ENCODE data around the gene CACNB2. TPM values are rescaled to one million over a fixed set of nuclear protein-coding genes. Genes with fewer than 3 reads are reported as not detected.

Gene CACNB2
- total RNA-seq, 2 donors from 2014 or later: 5.5 to 17.4 TPM

GRCh38 chr10:18419945-18420344 lies 279.7 kb downstream of the CACNB2 start:
- DNase-seq (ENCODE audit: low spot score): no peak
- H3K36me3 ChIP-seq: no peaks in the 10 kb centered on the region
- H3K27me3 ChIP-seq (replicated peaks; ENCODE audit: insufficient read depth): no peaks in the 10 kb centered on the region
- no peak overlapping the region for H3K4me3 ChIP-seq
- H3K4me1 ChIP-seq (replicated peaks): no peaks in the 10 kb centered on the region
- intact Hi-C loops (cut with DNase I): no loop called here
- 60% methylated on average over 2 of the region's 2 CpGs for WGBS
- H3K9me3 ChIP-seq: no peaks in the 10 kb centered on the region
- TF ChIP-seq POLR2A (IDR thresholded peaks at IDR 0.05) (no peak), POLR2AphosphoS5 (IDR thresholded peaks at IDR 0.05) (no peak), CTCF (IDR thresholded peaks at IDR 0.05) (no peak)
- H3K27ac ChIP-seq: no peak overlapping the region

GRCh38 chr10:18421726-18422293 lies 281.6 kb downstream of the CACNB2 start:
- TF ChIP-seq POLR2AphosphoS5 (IDR thresholded peaks at IDR 0.05) (no peak), CTCF (IDR thresholded peaks at IDR 0.05) (no peak), POLR2A (IDR thresholded peaks at IDR 0.05) (no peak)
- Histone ChIP-seq H3K36me3 (no peaks in the 10 kb centered on the region), H3K27ac (no peak overlapping the region), H3K4me3 (no peak overlapping the region), H3K27me3 (replicated peaks; ENCODE audit: insufficient read depth) (no peaks in the 10 kb centered on the region), H3K4me1 (replicated peaks) (no peaks in the 10 kb centered on the region), H3K9me3 (no peaks in the 10 kb centered on the region)
- intact Hi-C loops (cut with DNase I): no loop called here
- WGBS: 57% methylated on average over 7 of the region's 7 CpGs
- no peak for DNase-seq (ENCODE audit: low spot score)

- intact Hi-C loops (cut with DNase I): no loop called here
- H3K36me3 ChIP-seq: no peaks in the 10 kb centered on the region
- H3K4me3 ChIP-seq: no peak overlapping the region
- DNase-seq (ENCODE audit: low spot score): no peak
- TF ChIP-seq CTCF (IDR thresholded peaks at IDR 0.05) (no peak), POLR2AphosphoS5 (IDR thresholded peaks at IDR 0.05) (no peak), POLR2A (IDR thresholded peaks at IDR 0.05) (no peak)
- H3K27ac ChIP-seq: no peak overlapping the region
- H3K9me3 ChIP-seq: no peaks in the 10 kb centered on the region
- no peaks in the 10 kb centered on the region for H3K27me3 ChIP-seq (replicated peaks; ENCODE audit: insufficient read depth)
- no peaks in the 10 kb centered on the region for H3K4me1 ChIP-seq (replicated peaks)
- WGBS: 41% methylated on average over 4 of the region's 4 CpGs
Observed at GRCh38 chr10:18423058-18423637, 282.9 kb downstream of the CACNB2 start.

- 40% methylated on average over 8 of the region's 8 CpGs for WGBS
- intact Hi-C loops (cut with DNase I): no loop called here
Observed at GRCh38 chr10:18424200-18424599, 284.0 kb downstream of the CACNB2 start.

More at GRCh38 chr10:18424200-18424599, 284.0 kb downstream of the CACNB2 start:
- no peak for TF ChIP-seq CTCF (IDR thresholded peaks at IDR 0.05)
- TF ChIP-seq POLR2AphosphoS5 (IDR thresholded peaks at IDR 0.05): no peak
- no peak for TF ChIP-seq POLR2A (IDR thresholded peaks at IDR 0.05)
- no peak for DNase-seq (ENCODE audit: low spot score)
- H3K4me1 ChIP-seq (replicated peaks): no peaks in the 10 kb centered on the region
- H3K9me3 ChIP-seq: no peaks in the 10 kb centered on the region
- H3K27me3 ChIP-seq (replicated peaks; ENCODE audit: insufficient read depth): no peaks in the 10 kb centered on the region
- H3K4me3 ChIP-seq: no peak overlapping the region
- H3K36me3 ChIP-seq: no peaks in the 10 kb centered on the region
- H3K27ac ChIP-seq: no peak overlapping the region

Measured in prostate gland (tissue), 2 donors.